ENCODE data around the gene ZNF740.

DNA sequence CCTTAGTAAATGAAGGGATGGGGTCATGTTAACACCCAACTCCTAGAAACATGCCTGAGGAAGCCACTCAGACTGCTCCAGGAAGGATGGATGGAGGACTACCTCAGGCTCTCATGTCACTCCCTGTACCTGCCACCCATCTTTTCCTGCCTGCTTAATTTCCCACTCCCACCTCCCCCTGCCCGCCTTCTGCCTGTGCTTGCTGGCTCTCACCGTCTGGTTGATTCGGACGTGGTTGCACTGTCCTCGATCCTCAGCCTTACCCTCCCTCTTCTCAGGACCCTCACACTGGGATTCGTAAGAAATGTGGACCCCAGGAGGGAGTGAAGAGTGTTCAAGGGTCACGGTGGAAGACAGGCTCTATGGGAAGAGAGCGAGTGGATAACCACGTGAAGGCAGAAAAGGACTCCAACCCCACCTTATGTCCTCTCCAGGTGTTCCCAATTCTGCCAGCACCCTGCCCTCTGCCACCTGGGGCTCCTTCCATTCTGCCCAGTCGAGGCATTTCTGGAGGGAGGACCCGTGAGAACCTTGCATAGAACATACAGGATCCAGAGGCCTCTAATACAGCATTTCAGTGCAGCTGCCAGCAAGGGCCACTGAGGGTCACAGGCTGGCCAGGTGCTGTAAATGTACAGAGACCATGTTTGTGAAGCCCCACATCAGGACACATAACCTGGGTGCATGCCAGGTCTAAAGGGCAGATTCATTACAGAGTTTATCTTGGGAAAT, 13.6 kb downstream of the ZNF740 start:
- TF ChIP-seq, protein P1, sequence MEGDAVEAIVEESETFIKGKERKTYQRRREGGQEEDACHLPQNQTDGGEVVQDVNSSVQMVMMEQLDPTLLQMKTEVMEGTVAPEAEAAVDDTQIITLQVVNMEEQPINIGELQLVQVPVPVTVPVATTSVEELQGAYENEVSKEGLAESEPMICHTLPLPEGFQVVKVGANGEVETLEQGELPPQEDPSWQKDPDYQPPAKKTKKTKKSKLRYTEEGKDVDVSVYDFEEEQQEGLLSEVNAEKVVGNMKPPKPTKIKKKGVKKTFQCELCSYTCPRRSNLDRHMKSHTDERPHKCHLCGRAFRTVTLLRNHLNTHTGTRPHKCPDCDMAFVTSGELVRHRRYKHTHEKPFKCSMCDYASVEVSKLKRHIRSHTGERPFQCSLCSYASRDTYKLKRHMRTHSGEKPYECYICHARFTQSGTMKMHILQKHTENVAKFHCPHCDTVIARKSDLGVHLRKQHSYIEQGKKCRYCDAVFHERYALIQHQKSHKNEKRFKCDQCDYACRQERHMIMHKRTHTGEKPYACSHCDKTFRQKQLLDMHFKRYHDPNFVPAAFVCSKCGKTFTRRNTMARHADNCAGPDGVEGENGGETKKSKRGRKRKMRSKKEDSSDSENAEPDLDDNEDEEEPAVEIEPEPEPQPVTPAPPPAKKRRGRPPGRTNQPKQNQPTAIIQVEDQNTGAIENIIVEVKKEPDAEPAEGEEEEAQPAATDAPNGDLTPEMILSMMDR (IDR thresholded peaks at IDR 0.05) = no peak
- no peak for TF ChIP-seq POLR2A (IDR thresholded peaks at IDR 0.05)

Data from body of pancreas (tissue), 4 donors.